Thyroid gland (tissue), 4 donors: ENCODE data around the gene TPSG1.
"Not testable (repeated sequence)": the region's sequence is repeated elsewhere in the genome, so short reads cannot be mapped to it uniquely, and the experiment has no call there.

Experiments
- POLR2A ChIP-seq, 2 donors: fragments of 450-650 bp; IDR thresholded peaks; one replicate each; pipeline ENCODE4 v1.6.1; 2017; ENCODE audit warnings: antibody characterized with exemption in 2 of 2, mild to moderate bottlenecking in 2 of 2, moderate library complexity in 1 of 2
- TF ChIP-seq, protein P1 (sequence below), 6 experiments: fragments of 200-600 bp in 3 of 6; fragments of 450-650 bp in 3 of 6; sonication (generic) in 3 of 6; IDR thresholded peaks; one replicate each; pipeline ENCODE4 v1.5.1; 2016 to 2019; ENCODE audit warnings: antibody characterized with exemption in 6 of 6, mild to moderate bottlenecking in 2 of 6, inconsistent platforms in 1 of 6, moderate library complexity in 1 of 6

DNA sequence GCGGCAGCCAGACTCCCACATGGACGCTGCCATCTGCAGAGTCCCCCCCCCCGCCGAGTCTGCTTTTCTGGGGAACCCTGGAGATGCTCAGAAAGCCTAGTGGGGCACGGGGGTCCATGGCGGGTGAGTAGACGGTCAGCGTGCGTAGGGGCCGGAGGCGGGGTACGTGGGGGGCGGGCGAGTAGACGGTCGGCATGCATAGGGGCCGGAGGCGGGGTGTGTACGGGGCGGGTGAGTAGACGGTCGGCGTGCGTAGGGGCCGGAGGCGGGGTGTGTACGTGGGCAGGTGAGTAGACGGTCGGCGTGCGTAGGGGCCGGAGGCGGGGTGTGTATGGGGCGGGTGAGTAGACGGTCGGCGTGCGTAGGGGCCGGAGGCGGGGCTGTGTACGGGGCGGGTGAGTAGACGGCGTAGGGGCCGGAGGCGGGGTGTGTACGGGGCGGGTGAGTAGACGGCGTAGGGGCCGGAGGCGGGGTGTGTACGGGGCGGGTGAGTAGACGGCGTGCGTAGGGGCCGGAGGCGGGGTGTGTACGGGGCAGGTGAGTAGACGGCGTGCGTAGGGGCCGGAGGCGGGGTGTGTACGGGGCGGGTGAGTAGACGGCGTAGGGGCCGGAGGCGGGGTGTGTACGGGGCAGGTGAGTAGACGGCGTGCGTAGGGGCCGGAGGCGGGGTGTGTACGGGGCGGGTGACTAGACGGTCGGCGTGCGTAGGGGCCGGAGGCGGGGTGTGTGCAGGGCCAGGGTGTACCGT, 39.4 kb downstream of the TPSG1 start:
- TF ChIP-seq, protein P1, sequence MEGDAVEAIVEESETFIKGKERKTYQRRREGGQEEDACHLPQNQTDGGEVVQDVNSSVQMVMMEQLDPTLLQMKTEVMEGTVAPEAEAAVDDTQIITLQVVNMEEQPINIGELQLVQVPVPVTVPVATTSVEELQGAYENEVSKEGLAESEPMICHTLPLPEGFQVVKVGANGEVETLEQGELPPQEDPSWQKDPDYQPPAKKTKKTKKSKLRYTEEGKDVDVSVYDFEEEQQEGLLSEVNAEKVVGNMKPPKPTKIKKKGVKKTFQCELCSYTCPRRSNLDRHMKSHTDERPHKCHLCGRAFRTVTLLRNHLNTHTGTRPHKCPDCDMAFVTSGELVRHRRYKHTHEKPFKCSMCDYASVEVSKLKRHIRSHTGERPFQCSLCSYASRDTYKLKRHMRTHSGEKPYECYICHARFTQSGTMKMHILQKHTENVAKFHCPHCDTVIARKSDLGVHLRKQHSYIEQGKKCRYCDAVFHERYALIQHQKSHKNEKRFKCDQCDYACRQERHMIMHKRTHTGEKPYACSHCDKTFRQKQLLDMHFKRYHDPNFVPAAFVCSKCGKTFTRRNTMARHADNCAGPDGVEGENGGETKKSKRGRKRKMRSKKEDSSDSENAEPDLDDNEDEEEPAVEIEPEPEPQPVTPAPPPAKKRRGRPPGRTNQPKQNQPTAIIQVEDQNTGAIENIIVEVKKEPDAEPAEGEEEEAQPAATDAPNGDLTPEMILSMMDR (IDR thresholded peaks at IDR 0.05): not testable (repeated sequence)
- not testable (repeated sequence) for TF ChIP-seq POLR2A (IDR thresholded peaks at IDR 0.05)
